Measurements from ENCODE around the gene APOBEC3F.

DNA sequence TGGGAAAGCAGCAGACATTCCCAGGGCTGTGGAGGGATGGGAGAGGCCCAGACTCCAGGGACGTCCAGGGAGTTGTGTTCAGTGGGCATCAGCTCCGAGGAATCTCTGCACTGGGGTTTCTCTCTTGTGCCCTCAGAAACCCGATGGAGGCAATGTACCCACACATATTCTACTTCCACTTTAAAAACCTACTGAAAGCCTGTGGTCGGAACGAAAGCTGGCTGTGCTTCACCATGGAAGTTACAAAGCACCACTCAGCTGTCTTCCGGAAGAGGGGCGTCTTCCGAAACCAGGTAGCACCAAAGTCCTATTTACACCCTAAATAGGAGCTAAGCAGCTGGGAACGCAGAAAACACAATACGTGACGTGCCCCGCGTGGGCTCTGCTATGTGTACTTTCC, 11.4 kb upstream of the APOBEC3F start:
- TF ChIP-seq, protein P1, sequence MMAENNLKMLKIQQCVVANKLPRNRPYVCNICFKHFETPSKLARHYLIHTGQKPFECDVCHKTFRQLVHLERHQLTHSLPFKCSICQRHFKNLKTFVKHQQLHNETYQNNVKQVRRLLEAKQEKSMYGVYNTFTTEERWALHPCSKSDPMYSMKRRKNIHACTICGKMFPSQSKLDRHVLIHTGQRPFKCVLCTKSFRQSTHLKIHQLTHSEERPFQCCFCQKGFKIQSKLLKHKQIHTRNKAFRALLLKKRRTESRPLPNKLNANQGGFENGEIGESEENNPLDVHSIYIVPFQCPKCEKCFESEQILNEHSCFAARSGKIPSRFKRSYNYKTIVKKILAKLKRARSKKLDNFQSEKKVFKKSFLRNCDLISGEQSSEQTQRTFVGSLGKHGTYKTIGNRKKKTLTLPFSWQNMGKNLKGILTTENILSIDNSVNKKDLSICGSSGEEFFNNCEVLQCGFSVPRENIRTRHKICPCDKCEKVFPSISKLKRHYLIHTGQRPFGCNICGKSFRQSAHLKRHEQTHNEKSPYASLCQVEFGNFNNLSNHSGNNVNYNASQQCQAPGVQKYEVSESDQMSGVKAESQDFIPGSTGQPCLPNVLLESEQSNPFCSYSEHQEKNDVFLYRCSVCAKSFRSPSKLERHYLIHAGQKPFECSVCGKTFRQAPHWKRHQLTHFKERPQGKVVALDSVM (CRISPR knock-in tag; IDR thresholded peaks at IDR 0.05): no peak
- TF ChIP-seq GABPA (IDR thresholded peaks at IDR 0.05; ENCODE audit: low read depth, low read length): no peak
- TF ChIP-seq GABPA (CRISPR knock-in tag; IDR thresholded peaks at IDR 0.05; ENCODE audit: low read depth): no peak
- TF ChIP-seq KLF16 (CRISPR knock-in tag; IDR thresholded peaks at IDR 0.05): no peak
- no peak for TF ChIP-seq CHD4 (IDR thresholded peaks at IDR 0.05; ENCODE audit: borderline replicate concordance, low read length)
- TF ChIP-seq ZBTB21 (CRISPR knock-in tag; IDR thresholded peaks at IDR 0.05): no peak
- TF ChIP-seq, protein P2, sequence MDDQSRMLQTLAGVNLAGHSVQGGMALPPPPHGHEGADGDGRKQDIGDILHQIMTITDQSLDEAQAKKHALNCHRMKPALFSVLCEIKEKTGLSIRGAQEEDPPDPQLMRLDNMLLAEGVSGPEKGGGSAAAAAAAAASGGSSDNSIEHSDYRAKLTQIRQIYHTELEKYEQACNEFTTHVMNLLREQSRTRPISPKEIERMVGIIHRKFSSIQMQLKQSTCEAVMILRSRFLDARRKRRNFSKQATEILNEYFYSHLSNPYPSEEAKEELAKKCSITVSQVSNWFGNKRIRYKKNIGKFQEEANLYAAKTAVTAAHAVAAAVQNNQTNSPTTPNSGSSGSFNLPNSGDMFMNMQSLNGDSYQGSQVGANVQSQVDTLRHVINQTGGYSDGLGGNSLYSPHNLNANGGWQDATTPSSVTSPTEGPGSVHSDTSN (CRISPR knock-in tag; IDR thresholded peaks at IDR 0.05; ENCODE audit: borderline replicate concordance): no peak
- TF ChIP-seq HMG20B (CRISPR knock-in tag; conservative IDR thresholded peaks at IDR 0.05): no peak
- TF ChIP-seq ZNF431 (CRISPR knock-in tag; IDR thresholded peaks at IDR 0.05; ENCODE audit: borderline replicate concordance, low read depth): no peak
- TF ChIP-seq, protein P3, sequence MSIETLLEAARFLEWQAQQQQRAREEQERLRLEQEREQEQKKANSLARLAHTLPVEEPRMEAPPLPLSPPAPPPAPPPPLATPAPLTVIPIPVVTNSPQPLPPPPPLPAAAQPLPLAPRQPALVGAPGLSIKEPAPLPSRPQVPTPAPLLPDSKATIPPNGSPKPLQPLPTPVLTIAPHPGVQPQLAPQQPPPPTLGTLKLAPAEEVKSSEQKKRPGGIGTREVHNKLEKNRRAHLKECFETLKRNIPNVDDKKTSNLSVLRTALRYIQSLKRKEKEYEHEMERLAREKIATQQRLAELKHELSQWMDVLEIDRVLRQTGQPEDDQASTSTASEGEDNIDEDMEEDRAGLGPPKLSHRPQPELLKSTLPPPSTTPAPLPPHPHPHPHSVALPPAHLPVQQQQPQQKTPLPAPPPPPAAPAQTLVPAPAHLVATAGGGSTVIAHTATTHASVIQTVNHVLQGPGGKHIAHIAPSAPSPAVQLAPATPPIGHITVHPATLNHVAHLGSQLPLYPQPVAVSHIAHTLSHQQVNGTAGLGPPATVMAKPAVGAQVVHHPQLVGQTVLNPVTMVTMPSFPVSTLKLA (IDR thresholded peaks at IDR 0.05): no peak
- TF ChIP-seq NFE2L1 (CRISPR knock-in tag; IDR thresholded peaks at IDR 0.05; ENCODE audit: borderline replicate concordance): no peak
- TF ChIP-seq ZNF446 (CRISPR knock-in tag; IDR thresholded peaks at IDR 0.05): no peak
